Transverse colon (tissue), 4 donors: Measurements from ENCODE around the gene S100A2. TPM values are rescaled to one million over a fixed set of nuclear protein-coding genes. Genes with fewer than 3 reads are reported as not detected.
"Not testable (repeated sequence)": the region's sequence is repeated elsewhere in the genome, so short reads cannot be mapped to it uniquely, and the experiment has no call there.

ENCODE experiments used
- DNase-seq: peaks from one replicate; pipeline ENCODE4 v3.0.0-alpha.2; 2019
- H3K27ac ChIP-seq, 4 donors: fragments of 200-600 bp; sonication (generic); 2 replicates each; pipeline ENCODE4 v1.5.1; 2016 to 2018; ENCODE audit warnings: inconsistent platforms in 4 of 4
- H3K27me3 ChIP-seq: fragments of 200-600 bp; sonication (generic); 2 replicates; pipeline ENCODE4 v1.5.1; 2017; ENCODE audit warnings: inconsistent platforms
- H3K36me3 ChIP-seq, 4 donors: fragments of 200-600 bp; sonication (generic); 2 replicates each; pipeline ENCODE4 v1.5.1; 2017 to 2019; ENCODE audit warnings: inconsistent platforms in 4 of 4
- H3K4me1 ChIP-seq, 4 donors: fragments of 200-600 bp; sonication (generic); 2 replicates each; pipeline ENCODE4 v1.5.1; 2017 to 2020; ENCODE audit warnings: inconsistent platforms in 4 of 4
- H3K4me3 ChIP-seq, 4 donors: fragments of 200-600 bp; sonication (generic); 1 replicate in 1 of 4; 2 replicates in 3 of 4; pipeline versions ENCODE4 v1.5.1 to v1.6.1; 2017 to 2019; ENCODE audit warnings: inconsistent platforms in 4 of 4
- H3K9me3 ChIP-seq, 2 donors: fragments of 200-600 bp; sonication (generic); 2 replicates each; pipeline ENCODE4 v1.5.1; 2017 to 2019; ENCODE audit warnings: inconsistent platforms in 2 of 2
- CTCF ChIP-seq, 5 experiments: fragments of 200-600 bp in 3 of 5; fragments of 450-650 bp in 2 of 5; sonication (generic) in 3 of 5; IDR thresholded peaks; 1 replicate in 2 of 5; 2 replicates in 3 of 5; pipeline ENCODE4 v1.5.1; 2016 to 2017; ENCODE audit warnings: antibody characterized with exemption in 5 of 5, inconsistent platforms in 3 of 5, mild to moderate bottlenecking in 2 of 5, moderate library complexity in 1 of 5
- EP300 ChIP-seq: sonication (generic); formaldehyde crosslinking; IDR thresholded peaks from one replicate; pipeline ENCODE4 v1.6.1; 2017; ENCODE audit warnings: antibody characterized with exemption, low read depth
- POLR2A ChIP-seq: fragments of 450-650 bp; IDR thresholded peaks from one replicate; pipeline ENCODE4 v1.6.1; 2016; ENCODE audit warnings: antibody characterized with exemption, mild to moderate bottlenecking, moderate library complexity
- POLR2AphosphoS5 ChIP-seq, 3 donors: sonication (generic); formaldehyde crosslinking; IDR thresholded peaks; one replicate each; pipeline ENCODE4 v1.6.1; 2016; ENCODE audit warnings: antibody characterized with exemption in 3 of 3
- WGBS, 2 donors: methylation state at CpG; one replicate each; pipeline ENCODE4 v1.1.5; 2018; ENCODE audit warnings: low coverage in 1 of 2; 5-methylcytosine and 5-hydroxymethylcytosine counted together
- in situ Hi-C, 4 donors: fragments of 200-750 bp; cut with MboI; loops; one replicate each; pipeline versions ENCODE4 v1.15.0 to v1.15.1; 2017; ENCODE audit warnings: low sequenced_read_pairs in 3 of 4, low pct_ligation_motif_present in 1 of 4, low pct_unique_long_range_greater_than_20kb in 1 of 4
- intact Hi-C: fragments of 100-400 bp; cut with DNase I; formaldehyde crosslinking; loops from one replicate; pipeline ENCODE4 v1.15.1; 2023; ENCODE audit warnings: low total_unique reads
- total RNA-seq, 4 donors: library from RNA; depleted of rRNA; stranded (reverse); fragments of >200 nt; gene quantifications; one replicate each; pipeline ENCODE4 v1.1.0, GENCODE V29; 2016

The S100A2 gene
- total RNA-seq, 4 donors from 2014 or later: 2.2 TPM; not detected in 3

GRCh38 chr1:153587314-153587713 lies 21.7 kb upstream of the S100A2 start:
- Histone ChIP-seq H3K27me3 (no peaks in the 10 kb centered on the region), H3K36me3 (no peaks in the 10 kb centered on the region), H3K4me1 (no peaks in the 10 kb centered on the region), H3K27ac (no peak overlapping the region), H3K4me3 (no peak overlapping the region), H3K9me3 (no peaks in the 10 kb centered on the region)
- DNase-seq: no peak
- in situ Hi-C loops (loop anchor here in 1 of 4 donors (25.0 kb wide), 1 partner anchor 225 kb away; the partner anchor contains the start of gene S100A9), intact Hi-C loops (no loop called here)
- TF ChIP-seq POLR2A: no peak
- no peak for TF ChIP-seq POLR2AphosphoS5 (IDR thresholded peaks at IDR 0.05)
- TF ChIP-seq EP300: no peak
- no peak for TF ChIP-seq CTCF (IDR thresholded peaks at IDR 0.05)
- 81% methylated on average over 5 of the region's 5 CpGs; no CpG with 5 or more reads in 1 of the 2 donors for WGBS, 2 donors

- in situ Hi-C loops (loop anchor here in 1 of 4 donors (25.0 kb wide), 1 partner anchor 224 kb away; the partner anchor contains the start of gene S100A9), intact Hi-C loops (no loop called here)
- TF ChIP-seq POLR2AphosphoS5 (IDR thresholded peaks at IDR 0.05): no peak
- TF ChIP-seq EP300: no peak
- TF ChIP-seq POLR2A: no peak
- TF ChIP-seq CTCF (IDR thresholded peaks at IDR 0.05): no peak
- 13 to 53% methylated on average over 1 of the region's 1 CpG for WGBS, 2 donors
- no peaks in the 10 kb centered on the region for H3K27me3 ChIP-seq
- H3K4me1 ChIP-seq: no peaks in the 10 kb centered on the region
- H3K4me3 ChIP-seq: no peak overlapping the region
- H3K27ac ChIP-seq: no peak overlapping the region
- no peaks in the 10 kb centered on the region for H3K36me3 ChIP-seq
- no peak for DNase-seq
- H3K9me3 ChIP-seq: no peaks in the 10 kb centered on the region
Measured at GRCh38 chr1:153586347-153586746, 20.7 kb upstream of the S100A2 start.

- H3K27me3 ChIP-seq: no peaks in the 10 kb centered on the region
- H3K36me3 ChIP-seq: no peaks in the 10 kb centered on the region
- TF ChIP-seq POLR2A: no peak
- TF ChIP-seq EP300: no peak
- TF ChIP-seq POLR2AphosphoS5 (IDR thresholded peaks at IDR 0.05): no peak
- TF ChIP-seq CTCF (IDR thresholded peaks at IDR 0.05): no peak
- in situ Hi-C loops: loop anchor here in 1 of 4 donors (25.0 kb wide), 1 partner anchor 223 kb away; the partner anchor contains the start of gene S100A9
- H3K27ac ChIP-seq: no peak overlapping the region
- 80 to 86% methylated on average over 1 of the region's 1 CpG for WGBS, 2 donors
- DNase-seq: no peak
- H3K4me3 ChIP-seq: no peak overlapping the region
- intact Hi-C loops: no loop called here
- H3K9me3 ChIP-seq: no peaks in the 10 kb centered on the region
- no peaks in the 10 kb centered on the region for H3K4me1 ChIP-seq
Measured at GRCh38 chr1:153585006-153585405, 19.4 kb upstream of the S100A2 start.

GRCh38 chr1:153583976-153584375 lies 18.3 kb upstream of the S100A2 start:
- Histone ChIP-seq H3K27me3 (no peaks in the 10 kb centered on the region), H3K36me3 (no peaks in the 10 kb centered on the region), H3K4me1 (no peaks in the 10 kb centered on the region), H3K9me3 (no peaks in the 10 kb centered on the region), H3K4me3 (no peak overlapping the region), H3K27ac (no peak overlapping the region)
- no peak for TF ChIP-seq POLR2A
- TF ChIP-seq CTCF (IDR thresholded peaks at IDR 0.05): no peak
- intact Hi-C loops: no loop called here
- in situ Hi-C loops: loop anchor here in 1 of 4 donors (25.0 kb wide), 1 partner anchor 222 kb away; the partner anchor contains the start of gene S100A9
- no peak for DNase-seq
- WGBS, 2 donors: 77 to 90% methylated on average over 2 of the region's 2 CpGs

- intact Hi-C loops: not testable (repeated sequence)
Measured at GRCh38 chr1:153583514-153583913, 17.9 kb upstream of the S100A2 start.

GRCh38 chr1:153582836-153583235 lies 17.2 kb upstream of the S100A2 start:
- in situ Hi-C loops: loop anchor here in 1 of 4 donors (25.0 kb wide), 1 partner anchor 221 kb away; the partner anchor contains the start of gene S100A9
- H3K9me3 ChIP-seq, H3K27ac ChIP-seq, H3K4me3 ChIP-seq, H3K36me3 ChIP-seq, DNase-seq, intact Hi-C loops, H3K27me3 ChIP-seq, H3K4me1 ChIP-seq: not testable (repeated sequence)
- WGBS, 2 donors: 95% methylated on average over 26 of the region's 34 CpGs; no CpG with 5 or more reads in 1 of the 2 donors

More at GRCh38 chr1:153583514-153583913, 17.9 kb upstream of the S100A2 start:
- not testable (repeated sequence) for H3K27ac ChIP-seq, H3K4me1 ChIP-seq, H3K27me3 ChIP-seq, H3K4me3 ChIP-seq, DNase-seq, H3K36me3 ChIP-seq, H3K9me3 ChIP-seq
- in situ Hi-C loops: loop anchor here in 1 of 4 donors (25.0 kb wide), 1 partner anchor 221 kb away; the partner anchor contains the start of gene S100A9
- WGBS, 2 donors: 87% methylated on average over 2 of the region's 3 CpGs; no CpG with 5 or more reads in 1 of the 2 donors
